Epithelial cell of proximal tubule (primary cell): ENCODE results near the gene CD101. TPM values are rescaled to one million over a fixed set of nuclear protein-coding genes. Genes with fewer than 3 reads are reported as not detected.

Source experiments
- DNase-seq: peaks from one replicate; pipeline ENCODE4 v3.0.0-alpha.2; 2011; ENCODE audit warnings: low read depth
- H3K4me3 ChIP-seq: 2 replicates; pipeline ENCODE4 v1.5.1; 2011; ENCODE audit warnings: low read depth, mild to moderate bottlenecking, low read length
- CTCF ChIP-seq: conservative IDR thresholded peaks from 2 replicates; pipeline ENCODE4 v1.5.1; 2012; ENCODE audit warnings: low read depth, mild to moderate bottlenecking, low read length
- total RNA-seq: library from RNA; depleted of rRNA; stranded (reverse); fragments of >200 nt; gene quantifications from 2 replicates; pipeline ENCODE4 v1.2.3, GENCODE V29; 2015

The CD101 gene
- total RNA-seq, 1 donor from 2014 or later: 0.29 TPM

- TF ChIP-seq CTCF: no peak
Observed at GRCh38 chr1:117029685-117030084, 28.1 kb downstream of the CD101 start.

GRCh38 chr1:117030271-117030877 is 28.8 kb downstream of the CD101 start:
- TF ChIP-seq CTCF: no peak
- no peak for DNase-seq
- H3K4me3 ChIP-seq: no peak overlapping the region

More at GRCh38 chr1:117029685-117030084, 28.1 kb downstream of the CD101 start:
- H3K4me3 ChIP-seq: no peak overlapping the region
- no peak for DNase-seq

- no peak for TF ChIP-seq CTCF
- DNase-seq: no peak
- no peak overlapping the region for H3K4me3 ChIP-seq
Observed at GRCh38 chr1:117032266-117032665, 30.7 kb downstream of the CD101 start.

- H3K4me3 ChIP-seq: no peak overlapping the region
- DNase-seq: no peak
- no peak for TF ChIP-seq CTCF
Observed at GRCh38 chr1:117032681-117033539, 31.4 kb downstream of the CD101 start.

GRCh38 chr1:117033772-117034171 is 32.2 kb downstream of the CD101 start:
- no peak overlapping the region for H3K4me3 ChIP-seq
- TF ChIP-seq CTCF: no peak
- DNase-seq: no peak

GRCh38 chr1:117034791-117035290 is 33.3 kb downstream of the CD101 start:
- no peak overlapping the region for H3K4me3 ChIP-seq
- DNase-seq: no peak
- no peak for TF ChIP-seq CTCF

- no peak overlapping the region for H3K4me3 ChIP-seq
- TF ChIP-seq CTCF: peak; percentile 27
- DNase-seq: peak; percentile 42
Observed at GRCh38 chr1:117036018-117036461, 34.5 kb downstream of the CD101 start.
